ENCODE data around the gene TGM1. TPM values are rescaled to one million over a fixed set of nuclear protein-coding genes. Genes with fewer than 3 reads are reported as not detected.
A peak's percentile ranks its signal among the peaks of the same experiment; 100 is the strongest.

The TGM1 gene
- total RNA-seq, 1 donor from 2014 or later: 10.1 TPM

- no peaks in the 10 kb centered on the region for H3K27me3 Mint-ChIP-seq
- no peak within 1 kb of the TSS for H3K27ac Mint-ChIP-seq
- H3K9me3 Mint-ChIP-seq: no peaks in the 10 kb centered on the region
- peaks cover 7% of the 10 kb centered on the region for H3K4me1 Mint-ChIP-seq (ENCODE audit: unreplicated experiment)
- no peak for DNase-seq (ENCODE audit: extremely low spot score, unreplicated experiment)
- peaks cover 23% of the 10 kb centered on the region for H3K36me3 Mint-ChIP-seq
- no peak within 1 kb of the TSS for H3K4me3 Mint-ChIP-seq
- TF ChIP-seq CTCF (conservative IDR thresholded peaks at IDR 0.05): no peak
Measured at GRCh38 chr14:24309538-24310264, 46.7 kb upstream of the TGM1 start, which contains the start of gene LTB4R2. TSS of gene LTB4R2 (plus strand) at chr14:24310140. CDS start at chr14:24310665, 525 bp downstream.

GRCh38 chr14:24308342-24309124, 45.6 kb upstream of the TGM1 start:
- H3K27ac Mint-ChIP-seq: peak overlapping the region; percentile 70
- no peak overlapping the region for H3K4me3 Mint-ChIP-seq
- H3K36me3 Mint-ChIP-seq: peaks cover 26% of the 10 kb centered on the region
- H3K4me1 Mint-ChIP-seq (ENCODE audit: unreplicated experiment): peaks cover 7% of the 10 kb centered on the region
- H3K27me3 Mint-ChIP-seq: no peaks in the 10 kb centered on the region
- no peak for DNase-seq (ENCODE audit: extremely low spot score, unreplicated experiment)
- peak; percentile 38 for TF ChIP-seq CTCF (conservative IDR thresholded peaks at IDR 0.05)
- no peaks in the 10 kb centered on the region for H3K9me3 Mint-ChIP-seq

GRCh38 chr14:24307575-24308341, 44.8 kb upstream of the TGM1 start, which contains the start of gene CIDEB:
TSS of gene CIDEB (minus strand) at chr14:24307977. CDS start at chr14:24307858, 119 bp downstream.
- H3K4me1 Mint-ChIP-seq (ENCODE audit: unreplicated experiment): peaks cover 7% of the 10 kb centered on the region
- no peak for DNase-seq (ENCODE audit: extremely low spot score, unreplicated experiment)
- H3K27ac Mint-ChIP-seq: peak within 1 kb of the TSS; percentile 70
- H3K4me3 Mint-ChIP-seq: peak within 1 kb of the TSS; percentile 45
- peak; percentile 94 for TF ChIP-seq CTCF (conservative IDR thresholded peaks at IDR 0.05)
- H3K27me3 Mint-ChIP-seq: no peaks in the 10 kb centered on the region
- peaks cover 26% of the 10 kb centered on the region for H3K36me3 Mint-ChIP-seq
- no peaks in the 10 kb centered on the region for H3K9me3 Mint-ChIP-seq

- Mint-ChIP-seq H3K27ac (peak overlapping the region; percentile 70), H3K9me3 (no peaks in the 10 kb centered on the region), H3K4me3 (peak overlapping the region; percentile 45), H3K36me3 (peaks cover 26% of the 10 kb centered on the region), H3K27me3 (no peaks in the 10 kb centered on the region), H3K4me1 (ENCODE audit: unreplicated experiment) (peaks cover 7% of the 10 kb centered on the region)
- no peak for DNase-seq (ENCODE audit: extremely low spot score, unreplicated experiment)
- no peak for TF ChIP-seq CTCF (conservative IDR thresholded peaks at IDR 0.05)
Measured at GRCh38 chr14:24307156-24307574, 44.2 kb upstream of the TGM1 start.

- TF ChIP-seq CTCF (conservative IDR thresholded peaks at IDR 0.05): no peak
- Mint-ChIP-seq H3K27me3 (no peaks in the 10 kb centered on the region), H3K36me3 (peaks cover 24% of the 10 kb centered on the region), H3K27ac (no peak overlapping the region), H3K9me3 (no peaks in the 10 kb centered on the region), H3K4me3 (no peak overlapping the region), H3K4me1 (ENCODE audit: unreplicated experiment) (peaks cover 27% of the 10 kb centered on the region)
- DNase-seq (ENCODE audit: extremely low spot score, unreplicated experiment): no peak
Measured at GRCh38 chr14:24304019-24304387, 41.0 kb upstream of the TGM1 start.

Measured in type B pancreatic cell (in vitro differentiated cells).